Activated CD8-positive, alpha-beta memory T cell treated with anti-CD3 and anti-CD28 coated beads, Interleukin-2, amount 50 U/mL, for 4 hours (primary cell): ENCODE measurements around the gene OTUD4.
"Not testable (repeated sequence)": the region's sequence is repeated elsewhere in the genome, so short reads cannot be mapped to it uniquely, and the experiment has no call there.

ENCODE experiments used
- DNase-seq: peaks from one replicate; pipeline ENCODE4 v3.0.0-alpha.2; 2020

Gene OTUD4

GRCh38 chr4:145177906-145178538 lies 2.4 kb downstream of the OTUD4 start:
- DNase-seq = no peak

DNA sequence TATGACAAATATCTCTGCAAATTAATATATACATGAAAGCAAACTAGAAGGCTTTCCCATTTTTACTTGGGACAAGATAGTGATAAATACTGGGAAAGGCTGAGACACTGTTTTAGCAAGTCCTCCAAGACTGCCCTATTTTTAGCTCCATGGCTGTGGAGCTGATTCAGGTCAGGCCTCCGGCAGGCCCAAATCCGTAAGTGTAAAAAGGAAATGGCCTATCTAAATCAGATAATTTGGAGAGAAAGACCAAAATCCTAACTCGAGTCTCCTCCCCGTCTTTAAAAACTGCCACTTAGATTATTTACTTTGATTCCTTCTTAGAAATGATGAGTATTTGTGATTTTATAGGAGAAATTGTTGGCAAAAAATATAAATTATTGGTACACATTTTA lies 2.9 kb downstream of the OTUD4 start:
- DNase-seq = no peak

GRCh38 chr4:145176641-145177432 lies 3.6 kb downstream of the OTUD4 start:
- DNase-seq = no peak

- no peak for DNase-seq
Measured at GRCh38 chr4:145171911-145172310, 8.5 kb downstream of the OTUD4 start.

DNA sequence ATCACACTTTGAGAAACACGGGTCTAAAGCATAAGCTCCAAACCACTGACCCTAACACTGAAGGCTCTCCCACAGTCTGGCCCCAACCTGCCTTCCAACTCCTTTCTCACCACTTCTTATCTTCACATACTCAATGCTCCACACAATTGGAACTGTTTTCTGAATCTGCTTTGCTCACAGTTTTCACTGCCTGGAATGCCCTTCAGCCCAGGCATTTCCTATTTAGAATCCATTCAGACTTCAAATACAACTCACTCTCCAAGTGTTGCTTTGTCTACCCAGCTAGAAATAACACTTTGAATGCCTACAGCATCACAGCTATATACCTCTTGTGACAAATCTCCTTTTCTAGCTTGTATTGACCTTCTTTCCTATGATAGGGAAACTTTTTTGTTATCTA lies 10.2 kb downstream of the OTUD4 start:
- no peak for DNase-seq

- no peak for DNase-seq
Measured at GRCh38 chr4:145168581-145169187, 11.7 kb downstream of the OTUD4 start.

GRCh38 chr4:145167887-145168286 lies 12.5 kb downstream of the OTUD4 start:
- no peak for DNase-seq

DNA sequence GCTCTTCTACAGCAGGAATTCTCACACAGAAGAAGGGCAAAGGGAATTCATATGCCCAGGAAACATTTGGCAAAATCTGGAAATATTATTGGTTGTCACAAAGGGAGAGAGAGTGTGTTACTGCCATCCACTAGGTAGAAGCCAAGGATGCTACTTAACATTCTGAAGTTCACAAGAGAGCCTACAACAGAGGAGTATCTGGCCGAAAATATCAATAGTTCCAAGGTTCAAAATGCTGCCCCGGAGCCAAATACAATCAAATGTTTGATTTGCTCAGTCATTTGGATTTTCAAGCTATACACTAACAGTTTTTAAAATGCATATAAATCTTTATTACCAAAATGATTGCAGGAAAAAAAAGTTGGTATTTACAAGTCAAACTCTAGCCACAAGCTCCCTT lies 18.8 kb downstream of the OTUD4 start:
- DNase-seq = no peak

DNA sequence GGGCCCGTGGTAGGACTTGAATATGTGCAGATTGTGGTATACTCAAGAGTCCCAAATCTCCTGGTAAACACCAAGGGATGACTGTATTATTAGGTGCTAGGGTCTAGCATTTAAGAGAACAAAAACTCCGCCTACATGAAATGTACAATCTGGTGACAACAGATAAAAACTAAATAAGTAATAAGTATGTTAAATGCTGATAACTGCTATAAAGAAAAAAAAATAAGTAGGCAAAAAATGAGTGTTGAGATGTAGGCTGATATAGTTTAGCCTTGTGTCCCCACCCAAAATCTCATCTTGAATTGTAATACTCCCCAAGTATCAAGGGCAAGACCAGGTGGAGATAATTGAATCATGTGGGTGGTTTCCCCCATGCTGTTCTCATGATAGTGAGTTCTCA lies 23.4 kb downstream of the OTUD4 start:
- DNase-seq = no peak

DNA sequence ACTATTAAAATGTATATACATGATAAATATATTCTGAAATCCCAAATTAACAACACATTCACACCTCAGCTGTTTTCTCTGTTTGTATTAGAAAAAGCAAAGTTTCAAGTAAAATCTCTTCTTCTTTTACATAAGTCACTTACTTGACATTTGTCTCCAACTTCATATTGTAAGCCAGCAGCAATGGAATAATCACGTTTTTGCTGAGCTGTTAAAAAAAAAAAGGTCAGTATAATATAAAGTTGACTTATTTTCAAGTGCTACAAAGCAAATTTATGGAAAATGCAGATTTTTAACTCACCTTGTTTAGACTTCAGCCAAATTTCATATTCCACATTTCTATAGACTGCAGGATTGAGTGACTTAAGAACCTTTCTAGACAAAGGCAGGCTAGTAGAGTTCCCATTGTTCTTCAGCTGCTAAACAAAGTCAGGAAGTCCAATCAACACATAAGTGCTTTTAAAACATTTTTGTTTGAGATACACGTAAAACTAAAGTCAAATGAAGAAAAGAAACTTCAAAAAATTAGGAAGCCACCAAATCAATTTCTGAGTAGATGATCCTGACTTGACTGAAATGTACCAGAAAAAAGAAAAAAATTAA lies 25.0 kb downstream of the OTUD4 start:
- no peak for DNase-seq

DNA sequence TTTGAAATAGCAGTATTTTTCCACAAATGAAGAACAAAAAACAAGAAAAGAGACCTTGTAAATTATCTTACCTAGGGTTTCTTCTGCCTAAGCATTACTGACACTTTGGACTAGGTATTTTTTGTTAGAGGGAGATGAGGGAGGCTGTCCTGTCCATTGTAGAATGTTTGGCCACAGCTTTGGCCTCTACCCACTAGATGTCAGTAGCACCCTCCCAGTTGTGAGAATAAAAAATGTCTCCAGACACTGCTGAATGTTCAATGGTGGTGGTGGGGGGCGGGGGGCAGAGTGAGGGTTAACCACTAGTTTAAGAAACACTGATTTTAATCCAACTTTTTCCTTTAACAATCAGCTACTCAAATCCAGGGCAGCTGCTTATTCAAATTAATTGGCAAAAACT lies 25.8 kb downstream of the OTUD4 start:
- DNase-seq = no peak

DNA sequence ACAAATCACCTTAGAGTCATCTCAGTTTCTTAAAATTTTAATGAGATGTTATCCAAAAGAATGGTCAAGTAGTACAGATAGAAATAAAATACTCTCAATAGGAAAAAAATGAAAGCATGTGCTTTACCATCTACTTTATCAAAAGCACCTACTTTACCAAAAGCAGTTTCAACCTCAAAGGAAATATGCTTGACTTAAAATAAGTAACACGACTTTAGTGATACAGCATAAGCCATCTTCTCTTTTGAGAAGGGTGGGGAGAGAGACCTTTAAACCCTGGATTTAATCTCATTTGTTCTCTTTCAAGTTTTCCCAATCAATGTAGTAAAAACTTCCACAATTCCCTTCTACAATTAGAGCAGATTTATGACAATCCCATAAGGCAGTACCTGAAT lies 26.5 kb downstream of the OTUD4 start:
- no peak for DNase-seq

DNA sequence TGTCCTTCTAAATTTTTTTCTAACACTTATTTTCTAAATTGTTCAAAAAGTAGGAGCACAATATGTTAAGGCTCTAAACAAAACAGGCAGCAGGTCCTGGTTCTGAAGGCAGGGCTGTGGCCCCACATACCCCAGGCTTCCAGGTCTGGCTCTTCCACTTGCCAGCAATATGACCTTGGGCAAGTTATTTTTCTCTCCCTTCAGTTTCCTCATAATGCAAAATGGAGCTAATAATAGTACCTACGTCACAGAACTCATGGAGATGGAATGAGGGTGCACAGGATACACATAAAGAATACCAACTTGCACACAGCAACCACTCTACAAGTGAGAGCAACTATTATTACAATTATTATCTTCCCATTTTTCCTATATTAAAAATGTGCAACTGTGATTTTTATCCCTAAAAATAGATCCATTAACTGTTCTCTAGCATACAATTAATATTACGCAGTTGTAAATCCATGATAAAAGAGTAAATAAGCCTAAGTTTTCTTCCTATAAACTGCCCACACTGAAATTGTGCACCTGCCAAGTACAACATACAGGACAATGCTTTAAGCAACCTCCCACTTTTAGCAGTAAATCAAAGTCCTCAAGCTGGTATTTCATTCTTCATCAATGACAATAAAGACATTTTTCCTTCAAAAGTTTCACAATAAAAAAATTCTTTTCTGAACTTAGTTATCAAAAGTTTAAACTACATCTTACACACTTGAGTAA lies 27.0 kb downstream of the OTUD4 start:
- DNase-seq = no peak

- DNase-seq = no peak
Measured at GRCh38 chr4:145148980-145149379, 31.4 kb downstream of the OTUD4 start.

DNA sequence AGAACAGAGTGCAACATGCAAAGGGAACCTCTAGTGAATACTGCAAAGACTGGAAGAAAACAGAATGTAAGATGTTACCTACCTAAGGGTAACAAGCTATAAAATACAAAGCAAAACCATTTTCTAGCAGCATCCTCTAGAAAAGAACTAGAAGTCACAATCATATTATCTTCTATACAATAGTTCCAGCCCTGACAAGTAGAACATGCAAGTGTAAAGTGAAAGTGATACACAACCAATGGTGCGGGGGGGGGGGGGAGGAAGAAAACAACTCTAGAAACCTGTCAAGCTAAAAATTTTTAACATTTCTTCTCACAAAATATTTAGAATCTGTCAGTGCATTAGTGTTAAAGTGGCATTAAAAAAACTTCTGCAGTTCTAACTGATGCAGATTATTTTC lies 44.2 kb downstream of the OTUD4 start:
- not testable (repeated sequence) for DNase-seq

- DNase-seq = no peak
Measured at GRCh38 chr4:145132511-145133098, 47.8 kb downstream of the OTUD4 start.

GRCh38 chr4:145131848-145132247 lies 48.5 kb downstream of the OTUD4 start:
- DNase-seq = no peak

GRCh38 chr4:145130788-145131399 lies 49.5 kb downstream of the OTUD4 start:
- DNase-seq = no peak

- DNase-seq = no peak
Measured at GRCh38 chr4:145130130-145130529, 50.3 kb downstream of the OTUD4 start.

- DNase-seq = no peak
Measured at GRCh38 chr4:145125396-145125795, 55.0 kb downstream of the OTUD4 start.

DNA sequence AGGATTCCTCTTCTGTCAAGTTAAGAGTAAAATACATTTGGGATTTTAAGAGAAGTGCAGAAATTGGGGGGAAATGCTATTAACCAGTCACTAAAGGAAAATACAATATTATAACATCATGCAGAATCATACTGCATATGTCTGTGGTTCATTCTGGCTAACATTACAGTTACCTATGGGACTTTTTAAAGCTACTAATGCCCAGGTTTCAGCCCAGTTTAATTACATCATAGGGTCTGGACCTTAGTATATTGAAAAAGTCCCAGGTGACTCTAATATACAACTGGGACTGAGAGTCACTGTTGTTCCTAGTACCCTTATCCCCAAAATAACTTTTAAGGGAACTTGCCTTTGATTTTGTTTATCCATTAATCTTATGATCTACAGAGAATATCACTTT lies 72.3 kb downstream of the OTUD4 start:
- no peak for DNase-seq

- DNase-seq = no peak
Measured at GRCh38 chr4:145107126-145107525, 73.3 kb downstream of the OTUD4 start.
